ENCODE results near the gene ALG1. TPM values are rescaled to one million over a fixed set of nuclear protein-coding genes. Genes with fewer than 3 reads are reported as not detected.

Gene ALG1, protein sequence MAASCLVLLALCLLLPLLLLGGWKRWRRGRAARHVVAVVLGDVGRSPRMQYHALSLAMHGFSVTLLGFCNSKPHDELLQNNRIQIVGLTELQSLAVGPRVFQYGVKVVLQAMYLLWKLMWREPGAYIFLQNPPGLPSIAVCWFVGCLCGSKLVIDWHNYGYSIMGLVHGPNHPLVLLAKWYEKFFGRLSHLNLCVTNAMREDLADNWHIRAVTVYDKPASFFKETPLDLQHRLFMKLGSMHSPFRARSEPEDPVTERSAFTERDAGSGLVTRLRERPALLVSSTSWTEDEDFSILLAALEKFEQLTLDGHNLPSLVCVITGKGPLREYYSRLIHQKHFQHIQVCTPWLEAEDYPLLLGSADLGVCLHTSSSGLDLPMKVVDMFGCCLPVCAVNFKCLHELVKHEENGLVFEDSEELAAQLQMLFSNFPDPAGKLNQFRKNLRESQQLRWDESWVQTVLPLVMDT
- 33.6 and 35.1 TPM in 2 replicates for total RNA-seq

DNA sequence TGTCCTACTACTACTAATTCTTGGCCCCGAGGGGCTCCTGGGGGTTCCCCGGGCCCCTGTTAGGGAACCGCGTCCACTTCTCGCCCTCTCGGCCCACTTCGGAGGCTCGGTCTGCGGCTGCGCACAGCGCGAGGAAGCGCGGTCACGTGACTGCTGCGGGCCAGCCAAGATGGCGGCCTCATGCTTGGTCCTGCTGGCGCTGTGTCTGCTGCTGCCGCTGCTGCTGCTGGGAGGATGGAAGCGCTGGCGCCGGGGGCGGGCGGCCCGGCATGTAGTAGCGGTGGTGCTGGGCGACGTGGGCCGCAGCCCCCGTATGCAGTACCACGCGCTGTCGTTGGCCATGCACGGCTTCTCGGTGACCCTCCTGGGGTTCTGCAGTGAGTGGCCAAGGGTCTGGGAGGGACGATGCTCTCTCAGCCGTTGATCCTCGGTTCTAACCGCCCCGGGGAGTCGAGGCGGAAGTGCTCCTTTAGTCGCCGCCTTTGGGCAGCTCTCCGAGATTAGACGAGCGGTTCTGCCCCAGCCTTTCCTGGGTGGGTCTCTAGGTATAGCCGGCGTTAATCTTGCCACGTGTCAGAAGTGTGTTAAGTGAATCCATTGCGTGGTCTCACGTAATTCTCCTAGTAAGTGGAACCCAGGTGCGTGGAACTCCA, at the start of gene ALG1:
Gene ALG1, plus strand, starts transcription at position 163 of the 653 bp plus-strand sequence. Its CDS starts 7 bp downstream, at position 170.

DNA sequence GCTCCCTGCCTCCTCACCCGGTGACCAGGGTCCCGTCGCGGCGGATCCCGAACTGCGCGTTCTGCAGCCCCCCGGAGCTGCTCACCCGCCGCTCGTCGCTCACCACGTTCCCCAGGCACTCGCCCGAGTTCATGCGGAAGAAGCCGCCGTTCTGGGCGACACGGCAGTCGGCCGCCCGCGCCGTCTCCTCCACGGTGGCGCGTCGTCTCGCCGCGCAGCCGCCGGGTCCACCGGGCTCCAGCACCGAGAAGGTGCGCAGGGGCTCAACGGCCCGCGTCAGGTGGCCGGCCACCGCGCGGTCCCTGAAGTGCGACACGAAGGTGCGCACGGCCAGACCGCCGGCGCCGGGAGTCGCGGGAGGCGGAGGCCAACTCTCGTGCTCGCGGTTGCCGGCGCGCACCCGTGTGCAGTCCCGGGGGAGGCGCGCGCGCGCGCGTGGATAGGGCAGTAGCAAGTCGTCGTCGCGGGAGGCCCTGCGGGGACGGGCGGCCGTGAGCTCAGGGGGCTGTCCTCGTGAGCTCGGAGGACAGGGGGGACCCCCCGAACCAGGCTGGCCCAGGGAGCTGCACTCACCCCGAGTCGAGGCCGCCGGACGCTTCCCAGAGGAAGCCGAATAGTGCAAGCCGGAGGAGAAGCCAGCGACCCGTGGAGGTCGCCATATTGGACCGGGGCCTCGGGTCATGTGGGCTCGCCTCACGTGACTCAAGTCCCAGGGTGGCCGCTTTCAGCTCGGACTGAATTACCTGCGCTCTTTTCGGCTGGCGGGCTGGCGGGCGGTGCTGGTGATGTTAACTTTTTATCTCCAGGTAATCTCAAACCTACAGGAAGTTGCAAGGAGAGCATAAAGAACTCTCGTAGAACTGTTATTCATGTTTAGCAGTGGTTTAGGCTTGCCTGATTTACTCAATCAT, 38.1 kb upstream of the ALG1 start, which contains the start of gene NAGPA:
Gene NAGPA, minus strand, starts transcription at position 680 of the 911 bp plus-strand sequence. Its CDS starts 21 bp downstream, at position 659.

DNA sequence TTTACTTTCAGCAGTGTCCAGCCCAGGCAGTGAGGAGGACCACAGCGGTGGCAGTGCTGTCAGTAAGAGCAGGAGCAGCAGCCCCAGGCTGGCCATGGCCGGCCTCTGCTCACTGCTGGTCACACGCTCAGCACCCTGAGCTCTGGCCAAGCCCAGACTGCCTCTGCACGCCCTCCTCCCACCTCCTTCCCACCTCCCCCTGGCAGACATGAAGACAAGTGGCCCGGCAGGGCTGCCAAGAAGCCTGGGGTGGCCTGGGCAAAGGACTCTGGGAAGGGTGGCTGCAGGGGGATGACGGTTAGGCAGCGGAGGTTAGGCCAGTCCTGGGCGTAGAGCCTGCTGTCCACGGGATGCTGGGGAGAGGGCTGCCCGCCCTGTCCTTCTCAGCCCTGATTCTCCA, 5.8 kb upstream of the ALG1 start, which contains the start of gene C16orf89:
Gene C16orf89, minus strand, starts transcription at position 144 of the 400 bp plus-strand sequence. Its CDS starts 48 bp downstream, at position 96.

DNA sequence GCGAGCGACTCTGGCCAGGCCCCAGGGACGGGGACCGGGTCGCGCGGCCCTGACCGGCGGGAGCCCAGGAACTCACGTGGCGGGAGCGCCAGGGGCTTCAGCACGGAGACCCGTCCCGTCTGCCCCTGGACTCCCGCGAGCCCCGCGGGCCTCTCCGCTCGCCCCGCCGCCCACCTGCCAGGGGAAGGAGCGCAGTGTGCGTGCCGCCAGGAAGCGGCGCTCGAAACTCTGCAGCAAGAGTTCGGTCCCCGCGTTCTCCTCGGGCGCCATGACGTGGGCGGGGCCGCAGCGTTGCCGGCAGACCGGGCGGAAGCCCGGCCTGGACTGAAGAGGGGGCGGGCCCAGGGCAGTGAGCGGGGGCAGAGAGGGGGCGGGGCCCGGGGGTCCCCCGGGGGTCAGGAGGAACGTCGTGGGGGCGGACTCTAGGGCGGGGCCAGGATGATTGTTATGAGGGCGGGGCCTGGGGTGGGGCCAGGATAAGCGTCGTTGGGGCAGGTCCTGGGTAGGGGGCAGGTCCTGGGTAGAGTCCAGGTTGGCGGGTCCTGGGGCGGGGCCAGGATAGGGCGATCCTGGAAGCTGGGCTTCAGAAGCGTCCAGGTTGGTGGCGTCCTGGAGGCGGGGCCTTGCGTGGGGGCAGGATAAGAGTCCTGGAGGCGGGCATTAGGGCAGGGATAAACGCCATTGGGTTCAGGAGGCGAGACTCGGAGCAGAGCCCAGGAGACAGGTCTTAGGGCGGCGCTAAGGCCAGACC, 26.0 kb downstream of the ALG1 start, which contains the start of gene EEF2KMT:
Gene EEF2KMT, minus strand, starts transcription at position 326 of the 751 bp plus-strand sequence. Its CDS starts 56 bp downstream, at position 270.

Other genes starting within 250 kb of the ALG1 start
- 39.5 and 44.4 TPM in 2 replicates for gene GLYR1, start 224.6 kb upstream of the ALG1 start, total RNA-seq
- 16.1 and 18.0 TPM in 2 replicates for gene UBN1, start 224.4 kb upstream of the ALG1 start, total RNA-seq
- 4.8 and 6.9 TPM in 2 replicates for gene PPL, start 134.7 kb upstream of the ALG1 start, total RNA-seq
- 0.17 TPM in 1 of 2 replicates, not detected in the other for gene SEC14L5, start 113.5 kb upstream of the ALG1 start, total RNA-seq
- 18.3 and 26.7 TPM in 2 replicates for gene NAGPA, start 37.9 kb upstream of the ALG1 start, total RNA-seq
- 0.15 and 0.17 TPM in 2 replicates for gene C16orf89, start 5.9 kb upstream of the ALG1 start, total RNA-seq
- 15.9 and 19.5 TPM in 2 replicates for gene EEF2KMT, start 26.0 kb downstream of the ALG1 start, total RNA-seq